ENCODE measurements around the gene CANT1.

The CANT1 gene

GRCh38 chr17:79007504-79008381 lies 1.8 kb downstream of the CANT1 start:
- DNase-seq = no peak

- DNase-seq = no peak
These were observed 2.6 kb downstream of the CANT1 start for GRCh38 chr17:79006794-79007503.

- no peak for DNase-seq
These were observed 3.5 kb downstream of the CANT1 start for GRCh38 chr17:79006046-79006445.

- no peak for DNase-seq
These were observed 4.3 kb downstream of the CANT1 start for GRCh38 chr17:79005063-79005861.

- DNase-seq = no peak
These were observed 5.7 kb downstream of the CANT1 start for GRCh38 chr17:79003661-79004411.

GRCh38 chr17:79002796-79003593 lies 6.6 kb downstream of the CANT1 start:
- DNase-seq = no peak

GRCh38 chr17:79002291-79002690 lies 7.3 kb downstream of the CANT1 start:
- DNase-seq = no peak

GRCh38 chr17:79001190-79002020 lies 8.2 kb downstream of the CANT1 start:
- no peak for DNase-seq

- DNase-seq = no peak
These were observed 9.0 kb downstream of the CANT1 start for GRCh38 chr17:79000396-79001189.

- DNase-seq = no peak
These were observed 9.6 kb downstream of the CANT1 start for GRCh38 chr17:78999947-79000395.

GRCh38 chr17:78999056-78999768 lies 10.4 kb downstream of the CANT1 start:
- no peak for DNase-seq

- DNase-seq = no peak
These were observed 11.1 kb downstream of the CANT1 start for GRCh38 chr17:78998311-78999055.

- DNase-seq = no peak
These were observed 11.7 kb downstream of the CANT1 start for GRCh38 chr17:78997881-78998280.

- DNase-seq = no peak
These were observed 12.3 kb downstream of the CANT1 start for GRCh38 chr17:78997231-78997741.

- DNase-seq = no peak
These were observed 12.8 kb downstream of the CANT1 start for GRCh38 chr17:78996781-78997201.

- no peak for DNase-seq
These were observed 13.7 kb downstream of the CANT1 start for GRCh38 chr17:78995761-78996451.

- DNase-seq = no peak
These were observed 14.4 kb downstream of the CANT1 start for GRCh38 chr17:78995022-78995760.

Measured in RPMI8226 (cell line).